ENCODE results near the gene IFI44.

DNA sequence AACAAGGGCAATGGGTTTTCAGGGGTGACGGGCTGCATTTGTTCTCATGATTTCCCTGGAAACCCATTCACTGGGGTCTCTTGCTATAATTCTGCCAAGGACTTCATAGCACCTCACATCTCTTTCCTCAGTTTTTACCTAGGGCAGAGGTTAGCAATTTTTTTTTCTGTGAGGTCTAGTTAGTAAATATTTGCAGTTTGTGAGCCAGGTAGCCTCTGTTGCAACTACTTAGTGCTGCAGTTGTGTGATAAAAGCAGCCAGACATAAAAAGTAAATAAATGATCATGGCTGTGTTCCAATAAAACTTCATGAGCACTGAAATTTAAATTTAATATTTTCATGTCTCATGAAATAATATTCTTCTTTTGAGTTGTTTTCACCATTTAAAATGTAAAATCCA, 37.7 kb downstream of the IFI44 start:
- TF ChIP-seq, protein P1, sequence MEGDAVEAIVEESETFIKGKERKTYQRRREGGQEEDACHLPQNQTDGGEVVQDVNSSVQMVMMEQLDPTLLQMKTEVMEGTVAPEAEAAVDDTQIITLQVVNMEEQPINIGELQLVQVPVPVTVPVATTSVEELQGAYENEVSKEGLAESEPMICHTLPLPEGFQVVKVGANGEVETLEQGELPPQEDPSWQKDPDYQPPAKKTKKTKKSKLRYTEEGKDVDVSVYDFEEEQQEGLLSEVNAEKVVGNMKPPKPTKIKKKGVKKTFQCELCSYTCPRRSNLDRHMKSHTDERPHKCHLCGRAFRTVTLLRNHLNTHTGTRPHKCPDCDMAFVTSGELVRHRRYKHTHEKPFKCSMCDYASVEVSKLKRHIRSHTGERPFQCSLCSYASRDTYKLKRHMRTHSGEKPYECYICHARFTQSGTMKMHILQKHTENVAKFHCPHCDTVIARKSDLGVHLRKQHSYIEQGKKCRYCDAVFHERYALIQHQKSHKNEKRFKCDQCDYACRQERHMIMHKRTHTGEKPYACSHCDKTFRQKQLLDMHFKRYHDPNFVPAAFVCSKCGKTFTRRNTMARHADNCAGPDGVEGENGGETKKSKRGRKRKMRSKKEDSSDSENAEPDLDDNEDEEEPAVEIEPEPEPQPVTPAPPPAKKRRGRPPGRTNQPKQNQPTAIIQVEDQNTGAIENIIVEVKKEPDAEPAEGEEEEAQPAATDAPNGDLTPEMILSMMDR (IDR thresholded peaks at IDR 0.05) = no peak
- TF ChIP-seq POLR2A (IDR thresholded peaks at IDR 0.05; ENCODE audit: low read depth) = no peak
- TF ChIP-seq EP300 (IDR thresholded peaks at IDR 0.05) = no peak
- TF ChIP-seq POLR2AphosphoS5 (IDR thresholded peaks at IDR 0.05) = no peak

Measured in esophagus muscularis mucosa (tissue), 4 donors.